AG04450 (cell line): ENCODE data around the gene JPH2. TPM values are rescaled to one million over a fixed set of nuclear protein-coding genes. Genes with fewer than 3 reads are reported as not detected.

ENCODE experiments used
- CTCF ChIA-PET: fragments of 300-600, 350-600 bp; formaldehyde crosslinking; extraction: SDS; loops from one replicate; lab custom pipeline; 2022; ENCODE audit warnings: antibody characterized with exemption, inconsistent platforms; lab: Charles Lee
- POLR2A ChIA-PET: fragments of 350-600 bp; formaldehyde crosslinking; extraction: SDS; loops from one replicate; lab custom pipeline; 2021; ENCODE audit warnings: antibody characterized with exemption, inconsistent platforms; lab: Yijun Ruan, JAX
- DNase-seq: peaks from one replicate; pipeline ENCODE4 v3.0.0-alpha.2; 2011; ENCODE audit warnings: low read depth, low spot score
- H3K27ac ChIP-seq: one replicate; pipeline ENCODE4 v1.5.1; 2012; ENCODE audit warnings: low read depth, low read length, control low read depth
- H3K27me3 ChIP-seq: one replicate; pipeline ENCODE4 v1.6.0; 2012; ENCODE audit warnings: low read length; ENCODE audit not compliant: control insufficient read depth, insufficient read depth
- H3K4me3 ChIP-seq: 2 replicates; pipeline ENCODE4 v1.5.1; 2011; ENCODE audit warnings: mild to moderate bottlenecking, low read depth, low read length, control low read depth
- H3K9me3 ChIP-seq: 2 replicates; pipeline ENCODE4 v1.5.1; 2012; ENCODE audit warnings: low read length; ENCODE audit not compliant: control insufficient read depth, insufficient read depth
- CTCF ChIP-seq: IDR thresholded peaks from 2 replicates; pipeline ENCODE4 v1.5.1; 2011; ENCODE audit warnings: low read depth, low read length, control low read depth, inconsistent platforms
- polyA plus RNA-seq: library from polyadenylated mRNA; depleted of rRNA; stranded (reverse); fragments of >200 nt; gene quantifications from 2 replicates; pipeline ENCODE4 v1.2.3, GENCODE V29; 2011

JPH2 gene
- polyA plus RNA-seq, 1 experiment = 1.3 TPM

DNA sequence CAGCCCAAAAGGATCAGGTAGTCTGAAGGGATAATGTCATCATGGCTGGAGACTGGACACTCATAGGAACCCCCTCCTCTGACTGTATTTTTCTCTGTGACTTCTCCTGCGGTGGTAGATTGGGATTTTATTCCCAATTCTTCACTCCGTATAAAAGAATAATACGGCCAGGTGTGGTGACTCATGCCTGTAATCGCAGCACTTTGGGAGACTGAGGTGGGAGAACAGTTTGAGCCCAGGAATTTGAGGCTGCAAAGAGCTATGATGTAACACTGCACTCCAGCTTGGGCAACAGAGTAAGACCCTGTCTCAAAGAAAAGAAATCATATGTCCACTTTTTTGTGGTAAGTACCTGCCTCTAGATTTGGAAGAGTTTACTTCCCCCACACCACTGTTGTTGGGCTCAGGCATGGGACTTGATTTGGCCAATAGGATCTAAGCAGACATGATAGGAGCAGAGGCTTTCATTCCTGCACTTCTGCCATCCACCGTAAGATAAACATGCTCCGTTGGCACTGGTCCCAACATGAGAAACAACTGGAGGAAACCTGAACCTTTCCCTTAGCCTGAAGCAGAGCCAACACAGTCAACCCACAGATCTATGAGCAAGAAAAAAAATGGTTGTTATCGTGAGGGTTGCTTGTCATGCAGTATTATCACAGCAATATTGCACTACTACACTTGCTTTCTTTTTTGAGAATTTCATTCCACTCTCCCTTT lies 82.0 kb downstream of the JPH2 start:
- Histone ChIP-seq H3K9me3 (peaks cover 5% of the 10 kb centered on the region; the same call in 1 of the 2 replicates), H3K27ac (no peak overlapping the region), H3K27me3 (peaks cover 17% of the 10 kb centered on the region), H3K4me3 (no peak overlapping the region)
- no peak for TF ChIP-seq CTCF
- DNase-seq = peak; percentile 74
- CTCF ChIA-PET = interaction anchor here (0.6 to 1.1 kb wide), 2 partner anchors 280 to 439 kb away, joined by 4 to 5 read pairs; no protein-coding TSS in a partner anchor
- POLR2A ChIA-PET = no interaction called here

- DNase-seq = no peak
- POLR2A ChIA-PET = no interaction called here
- Histone ChIP-seq H3K27ac (no peak overlapping the region), H3K9me3 (peaks cover under 1% of the 10 kb centered on the region; the same call in 1 of the 2 replicates), H3K4me3 (no peak overlapping the region), H3K27me3 (peaks cover 15% of the 10 kb centered on the region)
- CTCF ChIA-PET = interaction anchor here (1.8 kb wide), 1 partner anchor 88 kb away, joined by 4 read pairs; no protein-coding TSS in a partner anchor
- no peak for TF ChIP-seq CTCF
Observed at GRCh38 chr20:44102582-44102981, 84.4 kb downstream of the JPH2 start.

- no peak for DNase-seq
- TF ChIP-seq CTCF = no peak
- ChIA-PET CTCF (interaction anchor here (1.3 kb wide), 1 partner anchor 19 kb away, joined by 4 read pairs; no protein-coding TSS in a partner anchor), POLR2A (no interaction called here)
- Histone ChIP-seq H3K4me3 (no peak overlapping the region), H3K27ac (no peak overlapping the region), H3K9me3 (no peaks in the 10 kb centered on the region), H3K27me3 (peaks cover 15% of the 10 kb centered on the region)
Observed at GRCh38 chr20:44099832-44100231, 87.2 kb downstream of the JPH2 start.

DNA sequence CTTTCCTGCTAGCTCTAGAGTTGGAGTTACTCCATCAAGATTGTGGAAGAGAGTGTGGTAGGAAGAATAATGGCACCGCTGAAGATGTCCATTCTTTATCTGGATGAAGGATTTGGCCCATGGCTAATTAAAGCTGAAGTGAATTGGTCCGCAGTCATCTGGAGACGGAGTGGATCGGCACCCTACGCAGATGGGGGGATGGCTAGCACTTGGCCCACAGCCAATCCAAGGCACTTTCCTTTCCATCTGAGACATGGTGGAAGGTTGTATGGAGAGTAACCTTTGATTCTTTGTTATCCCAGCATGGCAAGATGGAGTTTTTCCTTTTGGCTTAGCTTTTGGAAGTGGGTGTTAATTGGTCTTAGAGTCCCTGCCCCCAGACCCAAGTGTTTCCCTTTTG lies 88.3 kb downstream of the JPH2 start:
- POLR2A ChIA-PET = no interaction called here

More for the DNA sequence above, 88.3 kb downstream of the JPH2 start:
- no peak overlapping the region for H3K4me3 ChIP-seq
- H3K9me3 ChIP-seq = no peaks in the 10 kb centered on the region
- H3K27ac ChIP-seq = no peak overlapping the region
- CTCF ChIA-PET = interaction anchor here (1.1 kb wide), 1 partner anchor 349 kb away, joined by 4 read pairs; no protein-coding TSS in a partner anchor
- no peak for DNase-seq
- H3K27me3 ChIP-seq = peaks cover 11% of the 10 kb centered on the region
- no peak for TF ChIP-seq CTCF
